Calu3 (cell line): ENCODE results near the gene BCR. TPM values are rescaled to one million over a fixed set of nuclear protein-coding genes. Genes with fewer than 3 reads are reported as not detected.

Experiments
- BruUV-seq: library from RNA; stranded (reverse); fragments of 400-500 nt; replicated peaks from 2 replicates; lab custom pipeline; 2021; lab: Mats Ljungman, UMichigan
- CTCF ChIA-PET: fragments of 300-600 bp; sonication (Branson Sonifier 250); formaldehyde crosslinking; loops from one replicate; lab custom pipeline; 2022; ENCODE audit warnings: antibody characterized with exemption; lab: Charles Lee
- DNase-seq: peaks from one replicate; pipeline ENCODE4 v3.0.0; 2022
- H3K27ac Mint-ChIP-seq: one replicate; pipeline ENCODE4 v1.8.0; 2022; ENCODE audit warnings: mixed read lengths; ENCODE audit not compliant: unreplicated experiment
- H3K27me3 Mint-ChIP-seq: one replicate; pipeline ENCODE4 v1.8.0; 2022; ENCODE audit warnings: mixed read lengths; ENCODE audit not compliant: unreplicated experiment
- H3K36me3 Mint-ChIP-seq: one replicate; pipeline ENCODE4 v1.8.0; 2022; ENCODE audit warnings: mild to moderate bottlenecking, moderate library complexity, mixed read lengths; ENCODE audit not compliant: insufficient read depth, unreplicated experiment
- H3K4me1 Mint-ChIP-seq: one replicate; pipeline ENCODE4 v1.8.0; 2022; ENCODE audit warnings: mild to moderate bottlenecking, low read depth, mixed read lengths; ENCODE audit not compliant: unreplicated experiment
- H3K4me3 Mint-ChIP-seq: one replicate; pipeline ENCODE4 v1.8.0; 2022; ENCODE audit warnings: mild to moderate bottlenecking, low read depth, moderate library complexity, mixed read lengths; ENCODE audit not compliant: unreplicated experiment
- H3K9me3 Mint-ChIP-seq: one replicate; pipeline ENCODE4 v1.8.0; 2022; ENCODE audit warnings: low read depth, mixed read lengths; ENCODE audit not compliant: unreplicated experiment
- CTCF ChIP-seq: fragments of 200-600 bp; IDR thresholded peaks from one replicate; pipeline ENCODE4 v1.8.0; 2022; ENCODE audit warnings: antibody characterized with exemption; ENCODE audit not compliant: unreplicated experiment
- intact Hi-C: fragments of 100-400 bp; cut with micrococcal nuclease; formaldehyde crosslinking; loops from one replicate; pipeline ENCODE4 v1.10.0; 2022; ENCODE audit not compliant: unreplicated experiment
- total RNA-seq: library from RNA; stranded (reverse); gene quantifications from 2 replicates; pipeline ENCODE4 v1.2.3, GENCODE V29; 2022

Gene BCR
- total RNA-seq, 1 experiment from 2014 or later, result 83.6 TPM

GRCh38 chr22:23291806-23292452 lies 111.6 kb downstream of the BCR start:
- H3K4me1 Mint-ChIP-seq, result no peaks in the 10 kb centered on the region
- no peak for DNase-seq
- no peak for TF ChIP-seq CTCF
- no peak overlapping the region for H3K4me3 Mint-ChIP-seq
- no TSS peak for BruUV-seq
- H3K9me3 Mint-ChIP-seq, result no peaks in the 10 kb centered on the region
- H3K27ac Mint-ChIP-seq, result no peak overlapping the region
- H3K36me3 Mint-ChIP-seq, result peaks cover 53% of the 10 kb centered on the region
- CTCF ChIA-PET, result no interaction called here
- intact Hi-C loops, result no loop called here
- H3K27me3 Mint-ChIP-seq, result no peaks in the 10 kb centered on the region

GRCh38 chr22:23292453-23293350 lies 112.4 kb downstream of the BCR start:
- no TSS peak for BruUV-seq
- intact Hi-C loops, result no loop called here
- TF ChIP-seq CTCF, result no peak
- no peaks in the 10 kb centered on the region for H3K27me3 Mint-ChIP-seq
- CTCF ChIA-PET, result no interaction called here
- H3K9me3 Mint-ChIP-seq, result no peaks in the 10 kb centered on the region
- no peak overlapping the region for H3K27ac Mint-ChIP-seq
- H3K4me3 Mint-ChIP-seq, result no peak overlapping the region
- H3K4me1 Mint-ChIP-seq, result no peaks in the 10 kb centered on the region
- peaks cover 56% of the 10 kb centered on the region for H3K36me3 Mint-ChIP-seq
- no peak for DNase-seq

- Mint-ChIP-seq H3K27ac (no peak overlapping the region), H3K4me1 (no peaks in the 10 kb centered on the region), H3K9me3 (no peaks in the 10 kb centered on the region), H3K4me3 (no peak overlapping the region), H3K27me3 (no peaks in the 10 kb centered on the region), H3K36me3 (peaks cover 59% of the 10 kb centered on the region)
- no TSS peak for BruUV-seq
- no peak for DNase-seq
- no peak for TF ChIP-seq CTCF
- CTCF ChIA-PET, result interaction anchor here (0.7 kb wide), 1 partner anchor 381 kb away, joined by 5 read pairs; no protein-coding TSS in a partner anchor
- intact Hi-C loops, result no loop called here
Measured at GRCh38 chr22:23293720-23294119, 113.4 kb downstream of the BCR start.

GRCh38 chr22:23294221-23294620 lies 113.9 kb downstream of the BCR start:
- no peak for DNase-seq
- Mint-ChIP-seq H3K27me3 (no peaks in the 10 kb centered on the region), H3K9me3 (no peaks in the 10 kb centered on the region), H3K4me3 (no peak overlapping the region), H3K4me1 (no peaks in the 10 kb centered on the region), H3K36me3 (peaks cover 64% of the 10 kb centered on the region), H3K27ac (no peak overlapping the region)
- intact Hi-C loops, result no loop called here
- CTCF ChIA-PET, result interaction anchor here (0.7 kb wide), 1 partner anchor 382 kb away, joined by 5 read pairs; no protein-coding TSS in a partner anchor
- no peak for TF ChIP-seq CTCF
- BruUV-seq, result no TSS peak
